ENCODE measurements around the gene CD300LB.
A peak's percentile ranks its signal among the peaks of the same experiment; 100 is the strongest.

The CD300LB gene

DNA sequence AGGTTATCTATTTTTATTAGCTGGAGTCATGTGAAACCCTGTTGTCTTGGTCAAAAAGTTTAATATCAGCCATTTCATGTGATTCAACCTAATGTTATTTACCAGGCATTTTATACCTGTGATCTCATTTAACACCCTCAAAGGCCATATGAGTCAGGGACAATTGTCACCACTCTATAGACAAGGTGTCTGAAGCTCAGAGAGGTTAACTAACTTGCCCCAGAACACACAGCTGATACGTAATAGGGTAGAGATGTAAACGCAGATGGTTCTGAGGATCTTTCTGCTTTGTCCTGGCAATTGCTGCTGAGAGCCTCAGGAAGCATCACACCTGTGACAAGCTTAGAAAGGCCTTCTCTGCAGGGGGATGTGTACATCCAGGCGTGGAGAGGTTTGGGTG is 59.9 kb downstream of the CD300LB start:
- peaks cover 53 to 69% of the 10 kb centered on the region in 2 donors for H3K4me1 Mint-ChIP-seq (ENCODE audit: low read depth in 2 of 2)

More for the DNA sequence above, 59.9 kb downstream of the CD300LB start:
- H3K4me3 Mint-ChIP-seq, result peak overlapping the region in 1 of 2 donors; percentile 79
- DNase-seq (no peak), ATAC-seq (replicated peaks) (peak; percentile 29)
- H3K27ac Mint-ChIP-seq, result peak overlapping the region; percentile 93 to 94
- H3K36me3 Mint-ChIP-seq (ENCODE audit: insufficient read depth), result peaks cover 62% of the 10 kb centered on the region
- no peaks in the 10 kb centered on the region for H3K9me3 Mint-ChIP-seq
- no peaks in the 10 kb centered on the region for H3K27me3 Mint-ChIP-seq

Measured in effector memory CD8-positive, alpha-beta T cell (primary cell).